HG03571 (cell line): ENCODE measurements around the gene FRY.
A peak's percentile ranks its signal among the peaks of the same experiment; 100 is the strongest.
"Not testable (repeated sequence)": the region's sequence is repeated elsewhere in the genome, so short reads cannot be mapped to it uniquely, and the experiment has no call there.

Experiments
- ATAC-seq: cut with Tn5 transposase; IDR thresholded peaks from one replicate; pipeline ENCODE4 v1.9.1; 2021; ENCODE audit not compliant: unreplicated experiment

The FRY gene

DNA sequence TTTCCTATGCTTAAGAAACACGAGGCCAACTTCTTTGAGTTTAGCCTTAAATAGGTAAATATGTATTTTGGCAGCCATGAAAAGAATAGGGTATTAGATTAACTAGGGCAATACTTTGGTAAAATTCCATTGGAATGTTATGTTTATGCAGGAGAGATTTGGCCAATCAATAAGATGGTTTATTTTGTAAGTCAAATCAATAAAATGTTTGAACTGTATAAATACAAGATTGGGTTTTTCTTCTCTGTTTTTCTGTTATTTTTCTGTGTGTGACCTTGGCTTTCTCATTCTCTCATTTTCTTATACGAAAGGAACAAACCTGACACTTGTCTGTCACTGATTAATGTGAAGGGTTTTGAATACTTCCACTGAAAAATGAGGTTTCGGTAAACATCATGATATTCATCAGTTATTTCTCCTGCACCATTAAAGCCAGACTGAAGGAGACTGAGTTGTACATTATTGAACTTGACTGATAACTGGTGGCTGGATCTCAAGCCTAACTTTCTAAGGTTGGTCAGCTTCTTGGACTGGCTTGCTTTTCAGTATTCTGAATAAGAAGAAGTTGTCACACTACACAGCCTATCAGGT lies 8.6 kb downstream of the FRY start:
- no peak for ATAC-seq

DNA sequence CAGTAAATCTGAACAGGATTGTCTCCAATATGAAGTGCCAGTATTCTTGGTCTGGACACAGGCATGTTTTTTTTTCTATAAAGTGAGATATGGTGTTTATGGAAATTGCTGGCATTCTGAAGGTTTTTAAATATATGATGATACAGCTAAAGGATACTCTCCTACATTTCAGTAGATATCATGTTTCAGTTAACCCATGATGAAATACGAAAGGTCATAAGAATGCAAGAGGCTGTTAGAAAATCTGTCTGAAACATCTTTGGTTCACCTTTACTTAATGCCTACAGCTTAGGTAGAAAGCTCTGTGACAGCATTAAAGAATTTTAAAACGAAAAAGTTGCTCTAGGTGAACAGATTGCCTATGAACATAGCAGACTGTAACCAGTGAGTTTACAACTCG lies 9.1 kb downstream of the FRY start:
- no peak for ATAC-seq

DNA sequence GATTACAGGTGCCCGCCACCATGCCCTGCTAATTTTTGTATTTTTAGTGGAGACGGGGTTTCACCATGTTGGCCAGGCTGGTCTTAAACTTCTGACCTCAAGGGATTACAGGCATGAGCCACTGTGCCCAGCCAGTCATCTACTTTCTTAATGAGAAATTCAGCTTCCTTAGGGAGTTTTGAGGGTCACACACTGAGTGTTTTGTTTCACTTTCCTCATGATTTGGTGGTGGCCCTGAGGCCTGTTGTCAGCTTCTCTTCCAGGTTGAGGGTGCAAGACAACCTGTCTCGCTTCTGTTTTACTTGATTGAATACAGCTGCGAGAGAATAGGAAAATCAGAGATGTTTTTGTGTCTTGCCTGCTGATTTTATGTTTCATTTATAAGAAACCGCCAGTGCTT lies 9.9 kb downstream of the FRY start:
- peak; percentile 48 for ATAC-seq

DNA sequence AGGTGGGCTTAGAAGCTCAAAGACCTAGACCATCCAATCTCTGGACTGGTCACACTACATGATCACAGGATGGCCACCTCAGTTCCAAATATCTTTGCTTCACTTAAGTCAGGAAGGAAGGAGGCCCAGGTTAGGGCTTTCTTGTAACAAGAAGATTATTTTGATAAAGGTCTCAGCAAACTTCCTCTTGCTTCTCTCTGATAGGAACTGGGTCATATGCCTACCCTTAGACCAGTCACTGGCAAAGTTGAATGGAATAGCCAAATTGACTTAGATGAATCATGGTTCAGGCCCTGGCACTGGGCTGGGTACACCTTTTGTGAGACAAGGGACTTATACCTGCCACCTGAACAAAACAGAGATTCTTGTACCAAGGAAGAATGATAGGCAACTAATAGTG lies 11.0 kb downstream of the FRY start:
- ATAC-seq, result no peak

DNA sequence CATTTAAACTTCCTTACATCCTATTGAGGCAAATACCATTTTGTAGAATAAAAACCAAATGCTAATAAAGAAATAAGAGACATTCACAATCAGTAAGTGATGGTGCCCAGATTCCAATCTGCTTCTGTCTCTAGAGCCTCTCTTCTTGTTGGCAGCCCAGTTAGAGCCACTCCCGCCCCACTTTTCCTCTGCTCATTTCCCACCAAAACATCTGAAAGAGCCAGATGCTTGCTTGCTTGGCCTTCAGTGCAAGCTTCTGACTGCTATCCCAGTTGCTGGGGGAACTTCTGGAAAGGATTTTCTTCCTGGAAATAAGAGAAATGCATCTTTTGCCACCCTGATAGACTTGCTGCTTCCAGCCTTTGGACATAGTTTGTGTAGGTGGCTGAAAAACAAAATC lies 12.9 kb downstream of the FRY start:
- ATAC-seq, result no peak

DNA sequence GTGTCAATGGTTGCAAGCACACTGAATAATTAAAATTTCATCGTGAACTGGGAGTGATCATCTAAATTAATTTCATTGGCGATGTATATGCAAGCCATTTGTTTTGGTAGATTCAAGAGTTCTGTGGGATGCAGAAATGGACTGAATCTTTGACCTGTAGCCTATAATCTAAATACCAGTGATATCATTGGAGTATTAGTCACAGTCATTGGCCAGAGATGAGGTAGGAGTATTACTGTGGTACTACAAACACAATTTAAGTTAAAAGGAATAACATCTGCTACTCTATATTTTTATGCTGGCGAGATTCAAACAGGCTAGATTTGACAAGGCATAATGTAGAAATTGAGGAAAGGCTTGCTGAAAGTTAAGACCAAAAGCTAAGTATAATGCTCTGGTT lies 14.0 kb downstream of the FRY start:
- no peak for ATAC-seq

DNA sequence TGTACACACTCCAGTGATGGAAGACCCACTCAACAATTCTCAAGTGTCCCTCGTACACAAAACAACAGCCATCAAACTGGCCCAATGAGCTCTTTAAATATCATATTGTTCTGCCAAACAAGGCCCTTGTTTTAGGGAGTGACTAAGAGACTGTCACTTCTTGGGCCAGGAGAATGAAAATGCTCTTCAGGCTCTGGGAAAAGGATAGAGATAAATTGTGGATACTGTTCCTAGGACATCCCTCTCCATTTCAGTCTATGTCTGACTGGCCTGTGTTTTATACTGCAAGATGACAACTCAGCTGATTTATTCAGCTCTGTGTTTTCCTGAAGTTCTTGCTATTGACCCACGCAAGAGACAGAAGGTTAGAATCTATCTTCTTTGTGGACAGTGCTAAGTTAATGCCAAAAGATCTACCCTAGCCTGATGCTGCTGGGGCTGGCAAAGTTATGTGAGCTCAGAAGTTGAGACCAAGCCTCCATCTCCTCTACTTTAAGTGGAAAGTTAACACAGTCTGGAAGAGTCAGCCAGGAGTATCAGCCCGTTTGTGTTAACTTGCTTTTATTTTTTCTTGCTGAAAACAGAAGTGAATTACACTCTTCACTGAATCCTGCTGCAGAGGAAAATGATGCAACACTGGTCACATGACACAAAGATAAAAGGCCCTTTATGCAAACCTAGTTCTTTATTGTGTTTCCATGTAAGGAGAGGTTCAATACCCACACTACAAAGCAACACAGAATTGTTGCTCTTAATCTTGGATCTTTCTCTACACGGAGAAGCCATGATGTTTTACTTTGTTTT lies 14.6 kb downstream of the FRY start:
- no peak for ATAC-seq

DNA sequence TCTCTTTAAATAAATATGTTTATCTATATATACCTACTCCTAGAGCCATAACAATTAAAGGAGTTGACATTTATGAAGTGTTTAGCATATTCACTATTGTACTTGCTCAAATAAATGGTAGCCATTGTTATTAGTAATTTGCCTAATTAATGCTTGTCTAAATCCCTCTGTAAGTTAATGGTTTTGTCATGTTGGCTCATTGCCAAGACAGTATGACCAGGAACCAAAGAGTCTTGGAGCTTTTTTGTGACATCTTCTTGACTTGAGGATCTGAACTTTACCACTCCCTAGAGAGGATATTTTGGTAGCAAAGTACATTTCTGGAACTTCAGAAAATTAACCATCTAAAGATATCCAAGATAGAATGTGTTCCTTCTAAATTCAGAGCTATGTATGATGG lies 15.5 kb downstream of the FRY start:
- no peak for ATAC-seq

DNA sequence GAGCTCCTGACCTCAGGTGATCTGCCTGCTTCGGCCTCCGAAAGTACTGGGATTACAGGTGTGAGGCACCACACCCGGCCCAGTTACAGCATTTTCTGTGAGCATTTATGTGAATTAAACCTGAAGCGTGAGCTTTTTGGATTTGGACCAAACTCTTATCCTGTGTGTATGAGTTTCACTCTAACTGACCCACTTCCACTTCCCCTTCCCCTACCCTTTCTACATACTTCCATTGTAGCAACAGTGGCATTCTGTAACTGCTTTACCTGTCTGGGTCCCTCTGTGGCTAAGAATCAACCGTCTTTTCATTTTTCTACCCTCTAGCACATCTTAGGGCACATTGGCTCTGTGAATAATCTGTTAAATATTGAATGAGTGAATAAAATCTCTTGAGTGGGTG lies 16.2 kb downstream of the FRY start:
- peak; percentile 57 for ATAC-seq

DNA sequence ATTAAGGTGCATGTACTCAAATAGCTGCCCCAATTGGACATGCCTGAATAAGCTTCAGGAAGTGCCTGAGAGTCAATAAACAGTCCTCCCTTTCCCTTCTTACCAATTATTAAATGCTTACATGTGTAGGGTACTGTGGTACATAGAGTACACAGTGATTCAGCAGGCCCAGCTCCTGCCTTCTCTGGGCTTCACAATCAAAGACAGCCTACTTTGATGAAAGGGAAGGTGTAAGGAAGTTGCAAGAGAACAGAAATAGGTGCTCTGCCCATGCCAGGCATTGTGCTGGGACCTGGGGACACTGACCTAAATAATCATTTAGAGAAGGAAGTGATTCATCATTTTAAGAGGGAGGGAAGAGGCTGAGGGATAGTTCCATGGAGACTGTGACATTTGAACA lies 17.2 kb downstream of the FRY start:
- ATAC-seq, result no peak

DNA sequence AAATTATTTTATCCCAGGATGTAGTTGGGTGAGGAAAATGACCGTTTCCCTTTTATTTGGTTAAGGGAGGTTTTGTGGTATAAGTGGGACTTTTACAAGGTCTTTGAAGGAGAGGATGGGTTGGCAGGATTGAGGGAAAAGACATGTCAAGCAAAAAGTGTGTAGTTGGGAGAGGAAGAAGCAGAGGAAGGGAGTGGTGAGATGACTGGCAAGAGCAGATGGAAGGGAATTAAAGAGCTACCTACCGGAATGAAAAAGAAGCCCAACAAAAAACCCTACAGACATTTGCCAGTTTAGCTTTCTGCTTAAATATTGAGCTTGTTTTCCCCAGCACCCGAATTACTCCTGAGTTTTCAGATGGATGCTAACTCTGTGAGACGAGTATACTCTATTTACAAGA lies 19.6 kb downstream of the FRY start:
- ATAC-seq, result no peak

DNA sequence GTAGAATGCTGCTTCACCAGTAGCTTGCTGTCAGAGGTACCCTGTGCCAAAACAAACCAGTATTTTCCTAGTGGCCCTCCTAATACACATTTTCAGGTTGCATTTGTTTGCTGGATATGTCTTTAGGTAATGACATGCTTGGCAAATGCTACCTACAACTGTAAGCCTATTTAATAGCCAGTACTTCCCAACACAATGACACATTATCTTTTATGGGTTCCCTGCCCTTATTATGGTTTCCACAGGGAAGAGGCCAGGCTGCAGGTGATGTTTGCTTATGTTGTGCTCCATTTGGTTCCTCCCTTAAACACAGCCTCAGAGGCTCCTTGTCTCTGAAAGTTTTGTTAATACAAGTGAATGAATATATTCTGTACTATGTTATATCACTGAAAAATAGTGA lies 24.7 kb downstream of the FRY start:
- no peak for ATAC-seq

DNA sequence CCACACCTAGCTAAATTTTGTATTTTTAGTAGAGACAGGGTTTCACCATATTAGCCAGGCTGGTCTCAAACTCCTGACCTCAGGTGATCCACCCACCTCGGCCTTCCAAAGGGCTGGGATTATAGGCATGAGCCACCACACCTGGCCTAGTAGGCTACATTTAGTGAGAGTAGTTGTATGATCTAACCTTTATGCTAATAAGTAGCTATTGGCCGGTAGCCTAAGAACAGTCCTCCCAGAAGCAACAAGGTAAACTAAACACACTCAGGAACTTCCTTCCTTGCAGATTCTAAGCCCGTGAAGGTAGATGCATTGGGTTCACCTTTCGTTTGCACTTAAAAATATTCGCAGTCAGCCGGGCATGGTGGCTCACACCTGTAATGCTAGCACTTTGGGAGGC lies 25.8 kb downstream of the FRY start:
- not testable (repeated sequence) for ATAC-seq

DNA sequence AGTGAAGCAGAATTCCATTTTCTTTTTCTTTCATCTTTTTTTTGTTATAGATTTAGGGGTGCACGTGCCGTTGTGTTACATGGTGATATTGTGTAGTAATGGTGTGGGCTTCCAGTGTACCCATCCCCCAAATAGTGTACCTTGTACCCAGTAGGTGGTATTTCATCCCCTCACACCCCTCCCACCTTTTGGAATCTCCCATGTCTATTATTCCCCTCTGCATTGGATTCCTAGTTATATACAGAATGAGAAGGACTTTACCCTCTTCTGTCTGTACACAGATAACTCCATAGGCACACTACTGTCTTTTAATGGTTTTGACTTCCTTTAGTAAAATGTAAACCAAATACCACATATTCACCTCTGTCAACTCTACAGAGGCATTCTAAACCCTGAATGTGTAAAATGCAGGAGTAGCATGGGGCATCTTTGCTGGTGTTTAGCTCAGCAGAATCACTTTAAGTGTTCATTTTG lies 28.0 kb downstream of the FRY start:
- no peak for ATAC-seq

DNA sequence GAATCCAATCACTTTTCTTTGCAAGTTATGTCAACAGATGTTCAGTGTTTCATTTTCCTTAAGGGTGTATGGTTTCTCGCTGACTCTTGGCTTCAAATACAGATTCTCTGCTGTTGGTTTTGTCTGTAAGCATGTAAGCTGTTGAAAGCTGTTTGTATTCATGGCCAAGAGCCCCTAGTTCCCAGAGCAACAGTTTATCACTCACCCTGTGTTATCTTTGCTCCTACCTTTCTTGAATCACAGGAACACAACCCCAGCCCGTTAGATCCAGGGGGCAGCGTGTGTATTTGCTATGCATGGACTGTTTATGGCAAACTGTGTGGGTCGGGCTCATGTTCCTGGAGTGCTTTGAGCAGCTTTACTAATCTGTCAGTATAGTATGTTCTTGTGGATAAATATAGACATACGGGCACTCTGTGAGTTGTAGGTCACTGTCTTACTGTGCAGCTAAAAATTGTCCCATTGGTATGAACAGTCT lies 28.9 kb downstream of the FRY start:
- ATAC-seq, result no peak

DNA sequence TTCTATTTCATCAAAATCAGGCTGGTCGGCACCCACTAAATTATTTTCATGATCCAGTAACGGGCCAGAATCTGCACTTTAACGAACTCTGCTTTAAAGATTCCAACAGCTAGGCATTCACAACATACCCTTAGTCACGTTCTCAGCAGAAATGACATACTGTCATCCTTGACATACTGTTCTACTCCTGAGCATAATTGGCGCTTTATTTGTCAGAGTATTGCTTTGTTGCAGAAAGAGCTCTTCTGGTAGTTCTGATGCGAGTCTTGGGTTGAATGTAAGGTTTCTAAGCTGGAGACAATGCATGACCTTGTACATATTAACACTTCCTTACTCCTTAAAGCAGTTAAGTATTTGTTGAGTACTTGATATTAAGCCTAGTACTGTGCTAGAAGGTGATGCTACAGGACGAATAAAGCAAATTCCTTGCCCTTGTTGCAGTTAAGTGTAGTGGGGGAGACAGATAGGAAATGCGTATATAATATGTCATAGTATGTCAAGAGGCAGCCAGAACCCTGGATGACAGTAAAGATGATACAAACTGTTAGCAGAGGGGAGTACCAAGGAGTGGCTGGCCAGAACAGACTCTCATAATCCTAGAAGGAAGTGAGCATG lies 32.2 kb downstream of the FRY start:
- ATAC-seq, result no peak

DNA sequence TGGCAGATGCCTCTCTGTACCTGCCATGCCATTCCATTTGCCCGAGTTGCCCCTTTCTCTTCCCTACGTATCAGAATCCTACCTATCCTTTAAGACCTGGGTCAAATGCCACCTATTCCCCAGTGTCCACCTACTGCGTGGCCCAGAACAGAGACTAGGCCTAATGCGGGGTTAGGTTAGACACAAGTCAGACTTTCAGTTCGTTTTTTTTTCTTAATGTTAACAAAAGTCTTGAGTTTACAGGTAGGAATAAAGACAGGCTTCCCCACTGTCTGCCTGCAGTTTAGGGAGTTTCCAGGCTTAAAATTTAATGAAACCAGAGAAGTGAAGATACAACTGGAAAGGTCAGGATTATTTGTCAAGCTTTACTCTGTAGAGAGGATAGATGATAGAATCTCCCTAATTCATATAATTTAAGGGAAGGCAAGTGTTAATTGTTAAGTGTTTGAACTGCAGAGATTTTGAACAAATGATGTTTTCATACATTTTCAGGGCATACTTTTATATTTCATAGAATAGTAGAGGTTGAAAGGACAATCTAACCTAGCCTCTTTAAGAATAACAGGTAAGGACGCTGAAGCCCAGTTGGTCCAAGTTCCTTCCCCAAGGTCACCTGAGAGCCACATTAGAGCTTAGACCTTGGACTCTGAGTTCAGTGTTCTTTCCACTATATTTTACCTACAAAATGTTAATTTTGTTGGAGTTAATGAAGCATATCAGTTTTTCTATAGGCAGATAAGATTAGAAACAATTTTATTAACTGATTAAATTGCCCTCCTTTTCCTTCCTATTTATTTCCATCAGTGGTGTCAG lies 35.8 kb downstream of the FRY start:
- ATAC-seq, result no peak

DNA sequence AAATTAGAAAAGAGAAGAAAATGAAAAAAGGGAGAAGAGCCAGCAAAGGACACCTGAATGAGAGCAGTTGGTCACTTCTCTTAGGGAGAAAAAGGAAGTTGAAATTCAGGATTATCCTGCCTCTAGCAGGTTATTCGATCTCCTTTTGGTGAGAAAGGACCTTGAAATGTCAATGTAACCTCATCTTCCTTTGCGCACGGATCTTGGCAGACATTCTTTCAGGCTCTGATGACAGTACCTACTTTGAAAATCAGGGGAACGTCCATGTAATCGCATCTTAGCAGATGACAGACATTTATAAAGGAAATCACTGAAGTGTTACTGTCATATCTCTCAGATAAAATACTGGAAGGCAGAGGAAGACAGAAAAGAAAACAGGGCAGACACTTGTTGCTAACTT lies 36.7 kb downstream of the FRY start:
- ATAC-seq, result no peak

DNA sequence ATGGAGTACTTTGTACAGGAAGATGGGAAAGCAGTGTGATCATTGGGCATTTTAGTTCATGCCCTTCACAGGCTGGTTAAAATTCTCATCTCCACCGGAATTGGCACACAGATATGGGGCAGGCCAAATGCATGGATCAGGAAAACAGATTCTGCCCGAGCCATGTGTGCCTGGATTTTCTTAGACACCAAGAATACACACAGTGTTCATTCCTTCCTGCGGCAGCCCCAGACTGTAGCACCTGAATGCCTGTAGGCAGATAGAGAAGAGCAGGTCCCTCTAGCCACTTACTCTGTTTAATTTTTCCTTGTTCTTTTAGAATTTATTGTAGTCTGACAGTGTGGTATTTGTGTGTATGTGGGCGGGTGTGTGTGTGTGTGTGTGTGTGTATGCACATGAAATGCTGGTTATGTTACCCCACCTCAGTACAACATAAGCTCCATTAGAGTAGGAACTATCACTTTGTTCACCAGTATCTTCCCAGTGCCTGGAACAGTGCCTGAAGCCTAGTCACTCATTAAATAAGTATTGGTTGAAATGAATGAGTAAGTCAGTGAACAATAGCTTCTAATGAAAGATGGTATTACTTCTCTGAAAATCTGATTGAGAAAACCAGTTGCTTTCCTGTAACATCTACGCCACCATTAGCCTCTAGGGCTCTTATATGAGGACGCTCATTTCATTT lies 41.7 kb downstream of the FRY start:
- no peak for ATAC-seq

DNA sequence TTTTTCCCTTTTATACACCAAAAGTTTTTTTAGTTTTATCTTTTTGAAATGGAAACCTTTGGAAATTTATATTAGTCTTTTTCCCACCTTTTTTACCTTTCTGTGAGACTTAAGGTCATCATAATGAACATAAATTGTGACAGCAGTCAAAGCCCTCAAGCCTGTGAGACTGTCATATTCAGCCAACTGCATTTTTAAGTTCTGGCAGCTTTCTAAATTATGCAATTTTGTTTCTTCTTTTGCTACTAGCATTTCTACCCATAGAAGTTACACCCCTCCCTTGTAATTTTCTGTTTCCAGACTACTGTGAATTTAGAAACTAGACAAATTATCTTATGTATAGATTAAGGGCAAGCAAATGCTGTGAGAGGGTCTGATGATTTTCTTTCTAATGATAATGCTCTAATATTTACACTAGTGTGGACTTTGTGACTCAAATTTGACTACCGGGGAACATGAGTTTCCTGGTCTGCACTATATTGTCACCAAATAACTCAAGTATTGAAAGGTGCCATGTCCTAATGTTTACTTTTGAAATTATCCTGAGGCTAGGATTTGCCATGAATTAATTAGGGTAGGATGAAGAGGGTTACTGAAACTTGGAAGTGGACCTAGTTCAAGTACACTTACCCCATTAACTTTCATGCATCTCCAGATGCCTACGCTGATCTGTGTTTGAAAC lies 43.7 kb downstream of the FRY start:
- ATAC-seq, result no peak
